IMR-90 (cell line): ENCODE results near the gene ARMCX1.

Source experiments
- BHLHE40 ChIP-seq: fragments of 150-350 bp; IDR thresholded peaks from 2 replicates; pipeline ENCODE4 v1.6.1; 2016; ENCODE audit warnings: mild to moderate bottlenecking, low read depth, low read length
- ELK1 ChIP-seq: fragments of 150-350 bp; IDR thresholded peaks from 2 replicates; pipeline ENCODE4 v1.6.1; 2016; ENCODE audit warnings: low read depth, mild to moderate bottlenecking, low read length, moderate library complexity, borderline replicate concordance
- FOS ChIP-seq: fragments of 150-350 bp; IDR thresholded peaks from 2 replicates; pipeline ENCODE4 v1.6.1; 2016; ENCODE audit warnings: low read depth, low read length
- MAFK ChIP-seq: IDR thresholded peaks from 2 replicates; pipeline ENCODE4 v1.6.1; 2012; ENCODE audit warnings: low read depth, low read length, improper control_type of control experiment
- MAZ ChIP-seq: IDR thresholded peaks from 2 replicates; pipeline ENCODE4 v1.6.1; 2012; ENCODE audit warnings: low read depth, mild to moderate bottlenecking, low read length, improper control_type of control experiment, moderate library complexity, borderline replicate concordance
- MXI1 ChIP-seq: IDR thresholded peaks from 2 replicates; pipeline ENCODE4 v1.6.1; 2012; ENCODE audit warnings: low read depth, mild to moderate bottlenecking, low read length, moderate library complexity, borderline replicate concordance
- POLR2A ChIP-seq: IDR thresholded peaks from 2 replicates; pipeline ENCODE4 v1.6.1; 2012; ENCODE audit warnings: mild to moderate bottlenecking, low read depth, low read length
- RAD21 ChIP-seq: IDR thresholded peaks from 2 replicates; pipeline ENCODE4 v1.6.1; 2012; ENCODE audit warnings: low read length, improper control_type of control experiment
- RFX5 ChIP-seq: IDR thresholded peaks from 2 replicates; pipeline ENCODE4 v1.8.0; 2012; ENCODE audit warnings: low read depth, mild to moderate bottlenecking, low read length, moderate library complexity
- SMC3 ChIP-seq: fragments of 150-350 bp; IDR thresholded peaks from 2 replicates; pipeline ENCODE4 v1.6.1; 2016; ENCODE audit warnings: low read depth, mild to moderate bottlenecking, antibody characterized with exemption, low read length, moderate library complexity
- USF2 ChIP-seq: fragments of 150-350 bp; IDR thresholded peaks from 2 replicates; pipeline ENCODE4 v1.6.1; 2017; ENCODE audit warnings: mild to moderate bottlenecking, antibody characterized with exemption, low read length, low read depth
- TF ChIP-seq, protein P1 (sequence below): conservative IDR thresholded peaks from 2 replicates; pipeline ENCODE4 v1.5.1; 2012; ENCODE audit warnings: mild to moderate bottlenecking, low read depth, low read length, improper control_type of control experiment

GRCh38 chrX:101550751-101551379, 518 bp downstream of the ARMCX1 start:
- TF ChIP-seq, protein P1, sequence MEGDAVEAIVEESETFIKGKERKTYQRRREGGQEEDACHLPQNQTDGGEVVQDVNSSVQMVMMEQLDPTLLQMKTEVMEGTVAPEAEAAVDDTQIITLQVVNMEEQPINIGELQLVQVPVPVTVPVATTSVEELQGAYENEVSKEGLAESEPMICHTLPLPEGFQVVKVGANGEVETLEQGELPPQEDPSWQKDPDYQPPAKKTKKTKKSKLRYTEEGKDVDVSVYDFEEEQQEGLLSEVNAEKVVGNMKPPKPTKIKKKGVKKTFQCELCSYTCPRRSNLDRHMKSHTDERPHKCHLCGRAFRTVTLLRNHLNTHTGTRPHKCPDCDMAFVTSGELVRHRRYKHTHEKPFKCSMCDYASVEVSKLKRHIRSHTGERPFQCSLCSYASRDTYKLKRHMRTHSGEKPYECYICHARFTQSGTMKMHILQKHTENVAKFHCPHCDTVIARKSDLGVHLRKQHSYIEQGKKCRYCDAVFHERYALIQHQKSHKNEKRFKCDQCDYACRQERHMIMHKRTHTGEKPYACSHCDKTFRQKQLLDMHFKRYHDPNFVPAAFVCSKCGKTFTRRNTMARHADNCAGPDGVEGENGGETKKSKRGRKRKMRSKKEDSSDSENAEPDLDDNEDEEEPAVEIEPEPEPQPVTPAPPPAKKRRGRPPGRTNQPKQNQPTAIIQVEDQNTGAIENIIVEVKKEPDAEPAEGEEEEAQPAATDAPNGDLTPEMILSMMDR, result no peak
- TF ChIP-seq FOS (no peak), RFX5 (no peak), POLR2A (no peak), ELK1 (no peak), MAFK (no peak), SMC3 (no peak), BHLHE40 (no peak), USF2 (no peak), MAZ (no peak; the same call in 1 of the 2 replicates), MXI1 (no peak), RAD21 (no peak)
